ENCODE results near the gene PRDX5. TPM values are rescaled to one million over a fixed set of nuclear protein-coding genes. Genes with fewer than 3 reads are reported as not detected.
A peak's percentile ranks its signal among the peaks of the same experiment; 100 is the strongest.

The PRDX5 gene
- total RNA-seq, 6 experiments from 2014 or later, result 161 to 207 (median 186) TPM

GRCh38 chr11:64349025-64349387, 31.1 kb downstream of the PRDX5 start:
- no peak overlapping the region for H3K4me3 Mint-ChIP-seq
- H3K27me3 Mint-ChIP-seq (ENCODE audit: insufficient read depth), result peaks cover 8% of the 10 kb centered on the region
- no peak for TF ChIP-seq CTCF (IDR thresholded peaks at IDR 0.05)

GRCh38 chr11:64349404-64349803, 31.5 kb downstream of the PRDX5 start:
- no peaks in the 10 kb centered on the region for H3K9me3 Mint-ChIP-seq
- H3K4me1 Mint-ChIP-seq (ENCODE audit: low read depth), result no peaks in the 10 kb centered on the region
- no peak for DNase-seq
- no peak overlapping the region for H3K27ac Mint-ChIP-seq
- no peak overlapping the region for H3K4me3 Mint-ChIP-seq
- H3K36me3 Mint-ChIP-seq (ENCODE audit: low read depth), result no peaks in the 10 kb centered on the region
- no peak for TF ChIP-seq CTCF (IDR thresholded peaks at IDR 0.05)
- H3K27me3 Mint-ChIP-seq (ENCODE audit: insufficient read depth), result peaks cover 8% of the 10 kb centered on the region

More at GRCh38 chr11:64349025-64349387, 31.1 kb downstream of the PRDX5 start:
- Mint-ChIP-seq H3K27ac (no peak overlapping the region), H3K36me3 (ENCODE audit: low read depth) (no peaks in the 10 kb centered on the region), H3K9me3 (no peaks in the 10 kb centered on the region), H3K4me1 (ENCODE audit: low read depth) (no peaks in the 10 kb centered on the region)
- no peak for DNase-seq

- no peaks in the 10 kb centered on the region for H3K36me3 Mint-ChIP-seq (ENCODE audit: low read depth)
- TF ChIP-seq CTCF (IDR thresholded peaks at IDR 0.05), result peak; percentile 5; the same call in 1 of the 2 replicates
- no peak overlapping the region for H3K27ac Mint-ChIP-seq
- peaks cover 6% of the 10 kb centered on the region; the same call in 1 of the 2 replicates for H3K4me1 Mint-ChIP-seq (ENCODE audit: low read depth)
- no peak overlapping the region for H3K4me3 Mint-ChIP-seq
- DNase-seq, result no peak
- H3K27me3 Mint-ChIP-seq (ENCODE audit: insufficient read depth), result peaks cover 4% of the 10 kb centered on the region
- no peaks in the 10 kb centered on the region for H3K9me3 Mint-ChIP-seq
These were observed 33.3 kb downstream of the PRDX5 start for GRCh38 chr11:64351136-64351631.

GRCh38 chr11:64352099-64352994, 34.4 kb downstream of the PRDX5 start:
- peaks cover 4% of the 10 kb centered on the region for H3K27me3 Mint-ChIP-seq (ENCODE audit: insufficient read depth)
- H3K4me3 Mint-ChIP-seq, result no peak overlapping the region
- TF ChIP-seq CTCF (IDR thresholded peaks at IDR 0.05), result no peak
- no peak overlapping the region for H3K27ac Mint-ChIP-seq
- no peaks in the 10 kb centered on the region for H3K9me3 Mint-ChIP-seq
- peaks cover 12% of the 10 kb centered on the region for H3K4me1 Mint-ChIP-seq (ENCODE audit: low read depth)
- DNase-seq, result no peak
- H3K36me3 Mint-ChIP-seq (ENCODE audit: low read depth), result no peaks in the 10 kb centered on the region

- no peak overlapping the region for H3K4me3 Mint-ChIP-seq
- peaks cover 2% of the 10 kb centered on the region; the same call in 1 of the 2 replicates for H3K27me3 Mint-ChIP-seq (ENCODE audit: insufficient read depth)
- no peak overlapping the region for H3K27ac Mint-ChIP-seq
- peaks cover 19% of the 10 kb centered on the region for H3K4me1 Mint-ChIP-seq (ENCODE audit: low read depth)
- H3K36me3 Mint-ChIP-seq (ENCODE audit: low read depth), result no peaks in the 10 kb centered on the region
- TF ChIP-seq CTCF (IDR thresholded peaks at IDR 0.05), result no peak
- DNase-seq, result no peak
- no peaks in the 10 kb centered on the region for H3K9me3 Mint-ChIP-seq
These were observed 35.2 kb downstream of the PRDX5 start for GRCh38 chr11:64352995-64353714.
